GM12892 (cell line): ENCODE data around the gene LSAMP.

ENCODE experiments used
- POLR2A ChIP-seq: IDR thresholded peaks from 2 replicates; pipeline ENCODE4 v1.6.1; 2011; ENCODE audit warnings: low read depth, low read length, control low read depth
- POLR2AphosphoS5 ChIP-seq: IDR thresholded peaks from 2 replicates; pipeline ENCODE4 v1.6.1; 2011; ENCODE audit warnings: low read depth, low read length, control low read depth
- TAF1 ChIP-seq: IDR thresholded peaks from 2 replicates; pipeline ENCODE4 v1.6.1; 2011; ENCODE audit warnings: low read depth, mild to moderate bottlenecking, control low read depth, low read length, borderline replicate concordance

DNA sequence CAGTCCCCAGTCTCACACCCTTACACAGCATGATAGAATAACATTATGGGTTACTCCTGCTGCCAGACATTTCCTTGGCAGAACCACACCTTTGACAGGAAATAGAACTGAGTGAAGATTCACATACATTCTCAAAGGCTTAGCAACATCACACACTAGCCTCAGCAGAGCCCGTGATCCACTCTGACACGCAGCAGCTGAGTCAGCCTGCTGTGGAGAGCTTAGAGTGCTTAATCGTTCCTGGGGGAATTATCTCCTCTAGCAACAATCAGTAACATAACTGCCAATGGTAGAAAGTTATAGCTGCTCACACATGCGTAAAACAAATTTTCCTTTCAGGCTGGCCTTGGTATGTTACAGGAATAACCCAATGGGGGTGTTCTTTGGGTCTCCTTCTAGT lies 439.9 kb downstream of the LSAMP start:
- TF ChIP-seq POLR2A, result no peak
- no peak for TF ChIP-seq POLR2AphosphoS5
- no peak for TF ChIP-seq TAF1
